ENCODE measurements around the gene TAS1R2.
"Not testable (repeated sequence)": the region's sequence is repeated elsewhere in the genome, so short reads cannot be mapped to it uniquely, and the experiment has no call there.

The TAS1R2 gene

GRCh38 chr1:18870595-18870865 lies 11.1 kb upstream of the TAS1R2 start:
- in situ Hi-C loops (cut with HindIII; ENCODE audit: low sequenced_read_pairs): not testable (repeated sequence)

- in situ Hi-C loops (cut with HindIII; ENCODE audit: low sequenced_read_pairs): no loop called here
Measured at GRCh38 chr1:18869847-18870594, 10.6 kb upstream of the TAS1R2 start.

- in situ Hi-C loops (cut with HindIII; ENCODE audit: low sequenced_read_pairs): no loop called here
Measured at GRCh38 chr1:18868801-18869424, 9.5 kb upstream of the TAS1R2 start.

- in situ Hi-C loops (cut with HindIII; ENCODE audit: low sequenced_read_pairs): no loop called here
Measured at GRCh38 chr1:18868354-18868753, 8.9 kb upstream of the TAS1R2 start.

DNA sequence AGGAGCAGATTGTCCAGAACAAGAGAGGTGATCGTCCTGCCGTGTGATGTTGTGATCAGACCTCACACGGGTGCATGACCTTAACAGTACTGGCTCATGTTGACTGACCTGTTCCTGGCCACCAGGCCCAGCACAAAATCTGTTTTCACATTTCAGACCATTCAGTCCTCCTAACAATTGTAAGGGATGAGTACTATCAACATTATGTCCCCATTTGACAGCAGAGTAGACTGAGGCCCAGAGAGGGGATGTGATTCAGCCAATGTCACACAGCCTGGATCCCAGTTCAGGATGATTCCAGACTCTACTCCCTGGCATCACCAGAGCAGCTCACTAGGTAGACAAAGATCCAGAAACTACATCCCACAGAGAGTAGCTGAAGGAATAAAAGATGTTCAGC lies 7.4 kb upstream of the TAS1R2 start:
- in situ Hi-C loops (cut with HindIII; ENCODE audit: low sequenced_read_pairs): no loop called here

DNA sequence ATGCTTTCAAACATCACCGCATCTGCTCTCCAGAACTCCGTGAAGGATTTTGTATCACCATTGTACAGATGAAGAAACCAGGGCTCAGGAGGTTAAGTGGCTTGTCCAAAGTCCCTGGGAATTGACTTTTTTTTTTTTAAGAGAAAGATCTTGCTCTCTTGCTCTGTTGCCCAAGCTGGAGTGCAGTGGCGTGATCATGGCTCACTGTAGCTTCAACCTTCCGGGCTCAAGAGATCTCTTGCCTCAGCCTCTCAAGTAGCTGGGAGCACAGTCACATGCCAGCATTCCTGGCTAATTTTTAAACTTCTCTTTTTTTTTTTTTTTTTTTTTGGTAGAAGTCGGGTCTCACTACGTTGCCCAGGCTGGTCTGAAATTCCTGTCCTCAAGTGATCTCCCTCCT lies 6.9 kb upstream of the TAS1R2 start:
- in situ Hi-C loops (cut with HindIII; ENCODE audit: low sequenced_read_pairs): no loop called here

GRCh38 chr1:18865176-18865575 lies 5.7 kb upstream of the TAS1R2 start:
- in situ Hi-C loops (cut with HindIII; ENCODE audit: low sequenced_read_pairs): no loop called here

DNA sequence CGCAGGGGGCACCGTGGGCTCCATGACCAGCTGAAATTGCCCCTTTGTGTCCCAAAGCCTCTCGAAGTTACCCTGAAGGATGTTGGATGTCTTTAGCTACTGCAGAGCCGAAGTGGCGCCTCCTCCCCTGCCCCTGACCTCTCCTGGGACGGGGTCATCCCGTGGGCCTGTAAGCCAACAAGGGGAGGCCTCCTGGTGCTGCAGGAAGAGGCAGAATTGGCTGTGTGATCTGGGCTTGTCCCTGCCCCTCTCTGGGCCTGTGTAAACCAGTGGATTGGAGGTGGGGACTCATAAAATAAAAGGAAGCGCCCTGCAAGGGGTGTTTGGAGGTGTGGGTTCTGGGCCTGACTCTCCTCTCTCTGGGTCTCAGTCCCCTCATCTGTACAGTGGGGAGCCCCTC lies 2.1 kb upstream of the TAS1R2 start:
- in situ Hi-C loops (cut with HindIII; ENCODE audit: low sequenced_read_pairs): no loop called here

DNA sequence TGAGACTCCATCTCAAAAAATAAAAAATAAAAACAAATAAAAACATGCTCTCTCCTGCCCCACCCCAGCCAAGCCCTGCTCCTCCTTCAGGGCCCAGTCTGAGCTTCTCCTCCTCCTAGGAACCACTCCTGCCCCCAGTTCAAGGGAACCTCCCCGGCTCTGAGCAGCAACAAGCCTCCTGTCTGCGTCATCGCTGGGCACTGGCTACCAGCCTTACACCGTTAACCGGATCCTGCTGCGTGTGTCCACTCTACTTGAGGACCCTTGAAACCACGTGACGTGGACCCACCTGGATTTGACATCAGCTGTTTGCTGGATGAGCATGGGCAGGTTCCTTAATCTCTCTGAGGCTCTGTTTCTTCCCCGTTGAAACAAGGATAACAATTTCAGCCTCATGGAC lies 1.6 kb upstream of the TAS1R2 start:
- in situ Hi-C loops (cut with HindIII; ENCODE audit: low sequenced_read_pairs): no loop called here

GRCh38 chr1:18858070-18858688 lies 1.3 kb downstream of the TAS1R2 start:
- in situ Hi-C loops (cut with HindIII; ENCODE audit: low sequenced_read_pairs): no loop called here

DNA sequence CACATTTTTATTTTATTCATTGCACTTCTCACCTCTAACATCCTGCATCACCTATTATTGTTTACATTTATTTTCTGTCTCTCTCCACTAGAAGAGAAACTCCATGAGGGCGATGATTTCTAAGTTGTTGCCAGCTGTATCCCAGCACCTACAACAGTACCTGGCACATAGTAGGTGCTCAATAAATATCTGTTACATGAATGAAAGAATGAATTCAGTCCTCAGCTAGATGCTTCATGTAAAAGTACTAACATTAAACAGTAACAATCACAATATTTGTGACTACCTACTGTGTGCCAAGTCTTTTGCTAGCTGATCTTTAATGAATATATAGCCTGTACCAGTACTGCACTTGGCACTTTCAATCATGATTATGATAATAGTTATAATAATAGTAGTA lies 3.0 kb downstream of the TAS1R2 start:
- in situ Hi-C loops (cut with HindIII; ENCODE audit: low sequenced_read_pairs): no loop called here

GRCh38 chr1:18855573-18855972 lies 3.9 kb downstream of the TAS1R2 start:
- in situ Hi-C loops (cut with HindIII; ENCODE audit: low sequenced_read_pairs): no loop called here

DNA sequence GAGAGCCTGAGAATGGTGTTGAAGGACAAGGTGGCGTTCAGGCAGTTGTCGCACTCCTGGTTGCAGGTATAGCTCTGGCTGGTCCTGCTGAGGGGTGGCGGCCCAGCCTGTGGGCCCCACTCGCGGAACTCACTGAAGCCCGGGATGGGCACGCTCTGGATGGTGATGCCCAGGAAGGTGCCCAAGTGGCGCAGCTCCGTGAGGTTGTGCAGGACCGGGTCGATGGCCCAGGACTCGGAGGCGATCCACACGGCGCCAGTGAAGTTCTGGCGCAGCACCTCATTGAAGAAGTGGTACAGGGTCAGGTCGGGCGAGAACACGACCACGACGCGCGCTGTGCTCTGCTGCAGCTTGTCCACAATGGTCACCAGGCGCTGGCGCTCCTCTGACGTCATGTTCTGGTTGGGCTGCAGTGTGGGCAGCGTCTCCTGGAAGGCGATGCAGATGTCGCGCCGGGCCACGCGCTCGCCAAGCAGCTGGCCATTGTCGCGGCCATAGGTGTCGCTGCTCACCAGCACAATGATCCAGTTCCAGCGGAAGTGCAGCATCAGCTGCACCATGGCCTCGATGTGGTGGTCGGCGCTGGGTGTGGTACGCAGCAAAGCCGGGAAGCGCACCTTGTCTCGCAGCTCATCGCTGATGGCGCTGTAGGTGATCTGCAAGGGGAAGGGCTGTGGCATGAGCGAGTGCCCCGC lies 5.0 kb downstream of the TAS1R2 start:
- in situ Hi-C loops (cut with HindIII; ENCODE audit: low sequenced_read_pairs): no loop called here

- in situ Hi-C loops (cut with HindIII; ENCODE audit: low sequenced_read_pairs): no loop called here
Measured at GRCh38 chr1:18852501-18852900, 7.0 kb downstream of the TAS1R2 start.

DNA sequence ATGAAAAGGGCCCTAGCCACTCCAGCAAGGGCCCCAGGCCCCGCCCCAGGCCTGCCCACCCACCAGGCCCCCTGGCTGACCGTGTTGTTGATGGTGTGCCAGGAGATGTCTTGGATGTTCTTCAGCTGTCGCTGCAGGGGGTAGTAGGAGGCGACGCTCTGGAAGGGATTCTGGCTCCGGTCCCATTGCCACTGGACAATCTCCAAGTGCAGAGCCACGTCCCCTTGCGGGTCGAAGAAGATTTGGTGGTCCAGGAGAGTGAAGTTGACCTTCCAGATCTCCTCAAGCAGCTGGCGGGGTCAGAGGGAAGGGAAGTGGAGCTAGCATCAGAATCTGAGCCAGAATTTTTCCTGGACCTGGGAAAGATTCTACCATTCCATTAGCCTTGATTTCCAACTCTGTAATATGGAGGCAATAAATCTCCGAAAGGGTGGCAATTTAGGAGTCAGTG lies 10.2 kb downstream of the TAS1R2 start:
- in situ Hi-C loops (cut with HindIII; ENCODE audit: low sequenced_read_pairs): no loop called here

- in situ Hi-C loops (cut with HindIII; ENCODE audit: low sequenced_read_pairs): not testable (repeated sequence)
Measured at GRCh38 chr1:18847723-18848122, 11.7 kb downstream of the TAS1R2 start.

- in situ Hi-C loops (cut with HindIII; ENCODE audit: low sequenced_read_pairs): no loop called here
Measured at GRCh38 chr1:18840145-18840544, 19.3 kb downstream of the TAS1R2 start.

DNA sequence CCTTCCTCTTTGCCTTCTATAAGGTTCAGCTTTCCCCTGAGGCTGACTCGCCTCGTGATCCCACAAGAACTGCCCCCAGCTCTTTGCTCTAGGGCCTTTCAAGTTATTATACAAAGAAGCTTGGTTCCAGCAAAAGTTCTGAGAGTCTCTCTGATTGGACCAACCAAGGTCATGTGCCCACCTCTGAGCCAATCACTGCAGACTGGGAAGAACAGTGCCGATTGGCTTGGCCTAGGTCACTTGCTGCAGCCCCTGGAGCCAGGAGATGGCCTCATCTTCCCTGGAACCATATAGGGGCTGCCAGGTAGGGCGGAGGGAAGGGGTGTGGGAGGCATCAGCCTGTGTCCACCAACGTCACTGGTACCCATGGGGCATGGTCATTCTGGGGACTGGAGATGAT lies 22.8 kb downstream of the TAS1R2 start:
- in situ Hi-C loops (cut with HindIII; ENCODE audit: low sequenced_read_pairs): loop anchor here (10.0 kb wide), 1 partner anchor 252 kb away; no protein-coding TSS in a partner anchor

- in situ Hi-C loops (cut with HindIII; ENCODE audit: low sequenced_read_pairs): loop anchor here (10.0 kb wide), 1 partner anchor 248 kb away; no protein-coding TSS in a partner anchor
Measured at GRCh38 chr1:18832319-18832718, 27.1 kb downstream of the TAS1R2 start.

- in situ Hi-C loops (cut with HindIII; ENCODE audit: low sequenced_read_pairs): loop anchor here (10.0 kb wide), 1 partner anchor 247 kb away; no protein-coding TSS in a partner anchor
Measured at GRCh38 chr1:18831656-18832055, 27.8 kb downstream of the TAS1R2 start.

GRCh38 chr1:18830596-18830995 lies 28.9 kb downstream of the TAS1R2 start:
- in situ Hi-C loops (cut with HindIII; ENCODE audit: low sequenced_read_pairs): loop anchor here (10.0 kb wide), 1 partner anchor 246 kb away; no protein-coding TSS in a partner anchor
